ENCODE data around the gene CDC42BPA. TPM values are rescaled to one million over a fixed set of nuclear protein-coding genes. Genes with fewer than 3 reads are reported as not detected.

Gene CDC42BPA
- total RNA-seq, 1 donor from 2014 or later, result 10.0 TPM

- intact Hi-C loops (cut with micrococcal nuclease), result no loop called here
Measured at GRCh38 chr1:226983247-226983991, 334.9 kb downstream of the CDC42BPA start.

- intact Hi-C loops (cut with micrococcal nuclease), result no loop called here
Measured at GRCh38 chr1:226982451-226983177, 335.7 kb downstream of the CDC42BPA start.

DNA sequence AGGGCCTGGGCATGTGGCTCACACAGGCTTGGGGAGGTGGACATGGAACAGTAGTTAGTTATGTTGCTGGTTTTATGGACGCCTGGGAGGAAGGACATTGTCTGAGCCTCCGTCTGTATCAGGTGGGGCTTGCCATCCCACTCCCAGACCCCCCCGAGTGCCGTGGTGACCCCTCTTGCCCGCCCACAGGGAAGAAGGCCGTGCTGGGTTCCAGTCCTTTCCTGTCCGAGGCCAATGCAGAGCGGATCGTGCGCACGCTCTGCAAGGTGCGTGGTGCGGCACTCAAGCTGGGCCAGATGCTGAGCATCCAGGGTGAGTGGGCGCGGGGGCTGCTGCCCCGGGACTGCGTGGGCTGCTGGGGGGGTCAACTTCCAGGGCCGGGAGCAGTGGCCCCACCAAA is 336.5 kb downstream of the CDC42BPA start:
- intact Hi-C loops (cut with micrococcal nuclease), result no loop called here

DNA sequence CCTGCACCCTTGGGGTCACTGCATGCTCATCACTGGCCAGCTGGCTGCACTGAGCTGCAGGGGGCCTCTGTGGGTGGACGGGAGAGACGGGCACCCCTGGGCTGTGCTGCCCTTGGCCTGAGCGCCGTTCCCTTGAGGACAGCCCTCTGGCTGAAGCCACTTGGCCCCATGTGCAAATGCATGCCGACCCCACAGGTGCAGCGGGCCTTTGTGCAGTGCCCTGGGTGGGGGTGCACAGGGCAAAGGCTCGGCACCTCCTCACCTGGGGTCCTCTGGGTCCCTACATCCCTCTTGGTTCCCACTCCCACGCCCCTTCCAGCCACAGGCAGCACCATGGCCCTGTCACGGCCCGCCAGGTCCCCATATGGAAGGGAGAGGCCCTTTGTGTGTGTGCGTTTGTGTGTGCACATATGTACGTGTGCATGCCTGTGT is 336.9 kb downstream of the CDC42BPA start:
- intact Hi-C loops (cut with micrococcal nuclease), result no loop called here

GRCh38 chr1:226980565-226981385 is 337.5 kb downstream of the CDC42BPA start:
- intact Hi-C loops (cut with micrococcal nuclease), result no loop called here

DNA sequence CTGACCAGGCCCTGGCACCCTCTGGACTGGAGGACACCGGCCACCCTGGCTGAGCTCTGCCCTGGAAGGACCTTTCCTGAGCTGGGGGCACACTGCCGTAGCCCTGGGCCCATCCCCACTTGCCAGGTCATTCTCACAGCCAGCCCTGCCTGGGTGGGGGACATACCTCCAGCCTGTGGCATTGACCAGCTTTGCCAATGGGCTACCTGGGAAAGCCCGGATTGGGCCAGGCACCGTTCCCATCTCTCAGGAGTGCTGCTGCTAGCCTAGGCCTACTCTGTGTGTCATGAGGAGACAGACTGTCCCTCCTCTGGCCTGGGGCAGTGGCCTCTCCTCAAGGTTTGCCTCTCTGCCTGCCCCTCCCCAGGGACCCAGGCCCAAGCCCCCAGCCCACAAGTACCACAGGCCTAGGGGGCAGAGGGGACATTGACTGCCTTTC is 338.2 kb downstream of the CDC42BPA start:
- intact Hi-C loops (cut with micrococcal nuclease), result no loop called here

DNA sequence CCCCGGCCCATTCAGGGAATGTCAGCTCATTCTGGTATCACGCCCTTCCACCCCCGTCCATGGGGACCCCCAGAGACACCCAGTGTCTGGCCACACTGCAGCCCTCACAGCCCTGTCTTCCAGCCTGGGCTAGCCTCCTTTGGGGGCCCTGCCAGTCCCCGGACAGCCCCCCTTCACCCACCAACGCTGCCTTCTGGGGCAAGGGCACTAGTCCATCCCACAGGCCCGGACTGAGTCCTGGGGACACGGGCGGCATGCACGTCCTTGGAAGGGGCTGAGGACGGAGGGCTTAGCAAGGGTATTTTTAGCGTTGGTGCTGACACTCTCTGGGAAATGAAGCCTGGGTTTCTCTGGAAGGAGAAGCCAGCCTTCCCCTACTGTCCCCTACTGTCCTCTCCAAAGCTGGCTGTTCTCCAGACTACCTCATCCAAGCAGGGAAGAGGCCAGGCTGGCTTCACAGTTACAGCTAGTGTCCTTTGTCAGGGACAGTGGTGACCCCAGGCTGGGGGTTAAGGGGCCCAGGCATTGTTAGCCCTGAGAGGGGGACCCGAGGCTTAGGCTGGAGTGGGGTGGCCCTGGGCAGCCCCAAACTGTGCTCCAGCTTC is 338.7 kb downstream of the CDC42BPA start:
- intact Hi-C loops (cut with micrococcal nuclease), result no loop called here

GRCh38 chr1:226979115-226979516 is 339.2 kb downstream of the CDC42BPA start:
- intact Hi-C loops (cut with micrococcal nuclease), result no loop called here

DNA sequence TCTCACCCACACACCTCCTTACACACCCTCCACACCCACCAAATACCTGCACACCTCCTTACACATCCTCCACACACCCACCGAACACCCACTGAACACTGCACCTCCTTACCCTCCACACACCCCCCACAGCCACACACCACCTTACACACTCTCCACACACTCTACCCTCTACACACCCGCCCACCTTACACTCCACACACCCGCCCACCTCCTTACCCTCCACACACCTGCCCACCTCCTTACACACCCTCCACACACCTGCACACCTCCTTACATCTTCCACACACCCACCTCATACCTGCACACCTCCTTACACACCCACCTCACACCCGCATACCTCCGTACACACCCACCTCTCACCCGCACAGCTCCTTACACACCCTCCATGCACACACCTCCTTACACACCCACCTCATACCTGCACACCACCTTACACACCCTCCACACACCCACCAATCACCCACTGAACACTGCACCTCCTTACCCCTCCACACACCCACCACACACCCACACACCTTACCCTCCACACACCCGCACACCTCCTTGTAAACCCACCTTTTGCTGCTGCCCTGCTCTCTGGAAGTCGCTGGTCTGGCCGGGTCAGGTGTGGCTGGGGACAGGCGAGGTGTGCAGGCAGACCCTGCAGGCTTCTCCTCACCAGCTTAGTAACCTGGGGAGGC is 339.7 kb downstream of the CDC42BPA start:
- intact Hi-C loops (cut with micrococcal nuclease), result no loop called here

DNA sequence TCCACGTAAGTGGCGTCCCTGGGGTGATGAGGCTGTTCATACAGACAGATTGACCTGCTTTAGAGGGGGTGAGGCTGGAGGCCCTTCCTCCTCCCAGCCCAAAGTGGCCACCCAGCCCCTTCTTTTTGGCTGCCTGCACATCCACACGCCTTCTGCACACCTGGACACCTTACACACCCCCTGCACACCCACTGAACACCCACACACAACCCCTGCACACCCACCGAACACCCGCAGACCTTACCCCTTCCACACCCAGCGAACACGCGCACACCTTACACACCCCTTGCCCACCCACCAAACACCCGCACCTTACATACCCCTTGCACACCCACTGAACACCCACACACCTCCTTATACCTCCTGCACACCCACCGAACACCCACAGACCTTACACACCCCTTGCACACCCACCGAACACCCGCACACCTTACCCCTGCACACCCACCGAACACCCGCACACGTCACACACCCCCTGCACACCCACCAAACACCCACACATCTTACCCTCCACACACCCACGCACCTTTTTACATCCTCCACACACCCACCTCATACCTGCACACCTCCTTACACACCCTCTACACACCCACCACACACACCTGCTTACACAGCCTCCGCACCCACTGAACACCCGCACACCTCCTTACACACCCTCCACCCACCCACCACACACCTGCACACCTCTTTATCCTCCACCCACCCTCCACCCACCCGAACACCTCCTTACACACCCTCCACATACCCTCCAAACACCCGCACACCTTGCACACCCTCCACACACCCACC is 340.5 kb downstream of the CDC42BPA start:
- intact Hi-C loops (cut with micrococcal nuclease), result no loop called here

- intact Hi-C loops (cut with micrococcal nuclease), result no loop called here
Measured at GRCh38 chr1:226976978-226977642, 341.2 kb downstream of the CDC42BPA start.

- intact Hi-C loops (cut with micrococcal nuclease), result no loop called here
Measured at GRCh38 chr1:226976276-226976977, 341.9 kb downstream of the CDC42BPA start.

DNA sequence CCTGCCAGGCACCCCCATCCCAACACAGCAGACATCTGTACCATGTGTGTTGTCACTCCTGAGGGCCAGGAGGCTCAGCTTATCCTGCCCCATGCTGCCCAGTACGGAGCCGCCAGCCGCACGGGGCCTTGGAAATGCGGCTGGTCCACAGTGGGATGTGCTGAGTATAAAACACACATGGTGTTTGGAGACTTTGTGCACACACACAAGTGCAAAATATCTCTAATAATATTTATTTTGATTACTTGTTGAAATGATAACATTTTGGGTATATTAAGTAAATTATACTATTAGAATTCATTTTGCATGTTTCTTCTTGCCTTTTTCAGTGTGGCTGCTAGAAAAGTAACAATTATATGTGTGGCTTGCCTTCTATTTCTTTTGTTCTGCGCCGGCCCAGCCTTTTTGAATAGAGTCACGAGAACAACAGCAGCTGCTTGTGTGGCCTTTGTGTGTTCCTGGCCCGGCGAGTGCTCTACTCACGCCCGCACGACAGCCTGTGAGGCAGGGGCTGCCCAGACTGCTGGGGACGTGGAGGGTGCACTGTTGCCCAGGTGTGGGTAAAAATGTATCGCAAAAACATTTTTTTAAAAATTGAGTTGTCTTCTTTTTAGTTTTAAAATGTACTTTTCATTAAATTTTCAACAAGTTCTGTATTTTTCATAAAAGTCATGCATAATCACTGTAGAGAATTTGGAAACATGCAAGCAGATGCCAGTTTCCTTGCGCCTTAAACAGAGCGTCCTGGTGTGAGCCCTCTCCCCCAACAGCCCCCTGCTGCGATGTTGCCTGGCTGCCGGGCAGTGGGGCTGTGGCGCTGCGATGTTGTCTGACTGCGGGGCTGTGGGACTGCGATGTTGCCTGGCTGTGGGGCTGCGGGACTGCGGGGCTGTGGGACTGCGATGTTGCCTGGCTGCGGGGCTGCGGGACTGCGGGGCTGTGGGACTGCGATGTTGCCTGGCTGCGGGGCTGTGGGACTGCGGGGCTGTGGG is 342.7 kb downstream of the CDC42BPA start:
- intact Hi-C loops (cut with micrococcal nuclease), result no loop called here

DNA sequence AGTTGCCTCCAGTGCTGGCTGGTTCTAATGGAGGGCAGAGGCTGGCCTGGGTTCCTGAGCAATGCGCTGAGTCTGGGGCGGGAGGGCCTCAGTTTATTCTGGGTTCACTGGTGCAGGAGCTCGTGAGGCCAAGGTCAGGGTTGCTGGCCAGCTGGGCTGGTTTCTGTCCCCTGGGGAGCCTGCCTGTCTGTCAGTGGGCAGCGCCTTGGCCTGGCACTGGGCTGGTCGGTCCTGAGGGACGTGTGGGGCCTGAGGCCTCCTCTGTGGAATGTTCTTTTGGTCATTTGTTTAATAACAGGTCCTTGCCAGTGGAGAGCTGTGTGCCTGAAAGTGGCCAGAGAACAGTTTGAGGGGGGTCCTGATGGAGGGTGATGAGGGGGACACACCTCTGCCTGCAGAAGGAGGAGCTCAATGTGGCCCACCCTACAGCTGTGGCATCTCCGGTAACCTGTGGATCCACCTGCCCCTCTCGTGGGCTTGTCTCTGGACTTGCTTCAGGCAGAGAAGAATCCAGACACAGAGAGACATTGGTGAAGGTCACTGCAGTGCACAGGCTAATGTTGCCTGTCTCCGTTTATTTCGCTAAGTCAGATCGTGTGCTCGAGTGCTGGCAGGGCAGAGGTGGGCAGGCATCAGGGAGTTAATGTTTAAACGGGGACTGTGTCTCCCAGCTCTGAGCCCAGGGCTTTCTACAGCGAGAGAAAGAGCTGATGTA is 343.6 kb downstream of the CDC42BPA start:
- intact Hi-C loops (cut with micrococcal nuclease), result no loop called here

DNA sequence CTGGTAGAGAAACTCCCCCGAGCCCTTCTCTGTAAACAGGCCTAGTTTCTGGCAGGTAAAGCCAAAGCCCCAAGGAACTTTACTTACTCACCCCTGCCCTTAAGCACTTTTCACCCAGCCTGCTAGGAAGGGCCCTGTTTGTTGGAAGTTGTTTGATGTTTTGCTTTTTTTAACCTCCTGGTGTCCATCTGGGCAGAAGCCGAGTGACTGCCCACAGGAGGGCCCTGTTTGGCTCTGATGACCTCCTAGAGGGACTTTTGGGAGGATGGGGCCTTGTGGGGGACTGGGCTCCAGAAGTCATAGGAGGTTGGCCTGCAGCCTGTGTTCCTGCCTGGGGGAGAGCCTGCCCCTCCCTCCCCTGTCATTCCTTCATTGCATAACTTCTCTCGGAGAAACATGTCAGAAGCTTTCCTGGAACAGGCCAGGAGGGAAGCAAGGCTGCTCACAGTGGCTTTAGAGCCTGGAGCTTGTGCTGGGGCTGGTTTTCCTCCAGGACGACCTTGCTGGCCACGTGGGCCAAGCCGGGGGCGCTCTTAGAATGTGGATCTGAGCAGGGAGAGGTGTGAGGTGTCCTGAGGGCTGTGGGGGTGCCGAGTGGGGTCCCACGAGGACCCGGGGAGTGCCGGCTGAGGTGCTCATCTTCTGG is 344.3 kb downstream of the CDC42BPA start:
- intact Hi-C loops (cut with micrococcal nuclease), result no loop called here

DNA sequence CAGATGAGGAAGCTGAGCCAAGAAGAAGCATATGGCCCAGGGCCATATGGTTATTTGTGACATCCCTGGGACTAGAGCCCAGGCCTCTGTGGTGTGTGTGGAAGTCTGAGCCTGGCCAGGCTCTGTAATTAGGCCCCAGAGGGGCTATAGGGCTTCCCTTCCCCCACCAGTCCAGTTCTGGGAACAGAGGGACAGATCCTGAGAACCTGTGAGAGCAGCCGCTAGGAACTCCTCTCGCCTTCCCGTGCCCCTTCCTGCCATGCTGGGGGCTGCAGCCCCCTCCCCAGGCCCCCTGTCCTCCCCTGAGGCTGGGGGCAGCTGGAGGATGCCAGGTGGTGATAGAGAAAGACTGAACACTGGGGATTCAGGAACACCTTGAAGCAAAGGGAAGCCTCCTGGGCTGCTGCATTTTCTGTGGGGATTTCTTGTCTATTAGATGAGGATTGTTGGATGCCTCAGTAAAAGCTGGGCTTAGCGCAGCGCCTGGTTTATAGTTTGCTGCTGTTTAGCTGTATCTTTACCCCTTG is 344.9 kb downstream of the CDC42BPA start:
- intact Hi-C loops (cut with micrococcal nuclease), result no loop called here
